Calu3 (cell line): ENCODE results near the gene RAP1GAP2. TPM values are rescaled to one million over a fixed set of nuclear protein-coding genes. Genes with fewer than 3 reads are reported as not detected.

Experiments
- microRNA-seq: library from miRNA; unstranded; fragments of <30 nt; microRNA quantifications from one replicate; pipeline ENCODE4 v1.2.0, GENCODE V29; 2022
- total RNA-seq: library from RNA; stranded (reverse); gene quantifications from 2 replicates; pipeline ENCODE4 v1.2.3, GENCODE V29; 2022

Gene RAP1GAP2
- total RNA-seq, 1 experiment from 2014 or later: 38.4 TPM

Small RNA genes lying within 50 kb of the gene (microRNA-seq; reads per million reads assigned to microRNA genes)
- gene MIR1253: not detected

Other genes with a start within 250 kb of the RAP1GAP2 start
- gene PAFAH1B1, start 202.8 kb upstream of the RAP1GAP2 start, total RNA-seq: 88.5 and 99.8 TPM in 2 replicates
- 103 and 113 TPM in 2 replicates for gene CLUH, start 84.7 kb upstream of the RAP1GAP2 start, total RNA-seq
- gene CCDC92B, start 46.8 kb upstream of the RAP1GAP2 start, total RNA-seq: 0.15 TPM in 1 of 2 replicates, not detected in the other